HG03460 (cell line): ENCODE measurements around the gene BACH1.

ENCODE experiments used
- ATAC-seq: cut with Tn5 transposase; IDR thresholded peaks from one replicate; pipeline ENCODE4 v1.9.1; 2021; ENCODE audit not compliant: unreplicated experiment

The BACH1 gene

GRCh38 chr21:29313662-29314408 lies 15.1 kb downstream of the BACH1 start:
- ATAC-seq = no peak

DNA sequence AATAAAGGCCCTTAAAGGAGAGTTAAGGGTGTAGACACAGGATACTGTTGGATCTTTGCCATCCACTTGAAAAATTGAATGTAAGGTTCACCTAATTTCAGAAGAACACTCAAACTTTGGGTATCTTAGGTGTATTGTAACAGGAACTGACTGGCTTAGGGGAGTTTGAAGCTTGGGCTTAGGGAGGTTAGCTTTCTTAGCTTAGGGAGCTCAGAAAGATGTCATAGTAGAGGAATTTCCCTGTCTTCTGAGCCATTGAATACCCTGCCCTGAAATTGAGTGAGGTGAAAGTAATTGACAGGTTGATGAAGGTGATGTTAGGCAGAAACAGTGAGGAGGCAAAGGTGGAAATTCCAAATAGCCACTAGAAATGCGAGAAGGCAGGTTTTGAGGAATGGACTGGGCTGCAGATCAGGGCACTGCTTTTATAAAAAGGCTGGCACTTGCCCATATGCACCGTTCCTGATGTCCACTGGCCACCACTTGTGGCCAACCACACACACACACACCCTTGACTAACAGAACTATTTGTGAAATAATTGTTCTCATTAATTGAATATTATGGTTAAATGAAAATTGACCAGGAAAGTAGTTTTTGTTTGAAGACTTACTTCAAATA lies 16.5 kb downstream of the BACH1 start:
- ATAC-seq = no peak

GRCh38 chr21:29316029-29316742 lies 17.5 kb downstream of the BACH1 start:
- no peak for ATAC-seq

DNA sequence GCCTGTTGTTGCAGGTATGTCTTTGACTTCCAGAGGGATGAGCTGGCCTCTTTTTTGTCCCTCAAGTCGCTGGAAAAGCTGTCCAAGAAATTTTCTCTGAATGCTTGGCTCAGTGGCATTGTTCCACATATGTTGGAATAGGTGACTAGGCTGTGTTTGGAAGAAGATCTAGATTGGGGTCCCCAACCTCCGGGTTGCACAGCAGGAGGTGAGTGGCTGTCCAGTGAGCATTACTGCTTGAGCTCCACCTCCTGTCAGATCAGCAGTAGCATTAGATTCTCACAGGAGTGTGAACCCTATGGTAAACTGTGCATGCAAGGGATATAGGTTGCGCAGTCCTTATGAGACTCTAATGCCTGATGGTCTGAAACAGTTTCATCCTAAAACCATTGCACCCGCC lies 18.1 kb downstream of the BACH1 start:
- no peak for ATAC-seq

DNA sequence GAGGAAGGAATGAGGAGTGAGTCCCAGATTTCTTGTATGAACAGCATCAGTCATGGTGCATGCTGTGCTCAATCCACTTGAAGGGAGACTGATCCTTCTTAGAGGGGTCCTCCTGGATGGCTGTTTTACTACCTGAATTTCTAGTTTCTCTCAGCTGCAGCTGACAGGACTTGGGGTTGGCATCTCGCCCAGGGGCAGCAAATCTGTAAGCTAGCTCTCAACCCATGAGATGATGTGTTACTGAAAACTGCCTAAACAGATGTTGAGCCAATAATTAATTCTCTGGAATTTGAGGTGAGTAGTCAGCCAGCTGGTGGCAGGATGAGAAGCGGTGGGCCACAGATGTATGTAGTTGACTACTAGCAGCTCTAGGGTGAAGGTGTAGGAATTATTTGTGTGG lies 19.6 kb downstream of the BACH1 start:
- ATAC-seq = no peak

- no peak for ATAC-seq
Observed at GRCh38 chr21:29320031-29320430, 21.3 kb downstream of the BACH1 start.

DNA sequence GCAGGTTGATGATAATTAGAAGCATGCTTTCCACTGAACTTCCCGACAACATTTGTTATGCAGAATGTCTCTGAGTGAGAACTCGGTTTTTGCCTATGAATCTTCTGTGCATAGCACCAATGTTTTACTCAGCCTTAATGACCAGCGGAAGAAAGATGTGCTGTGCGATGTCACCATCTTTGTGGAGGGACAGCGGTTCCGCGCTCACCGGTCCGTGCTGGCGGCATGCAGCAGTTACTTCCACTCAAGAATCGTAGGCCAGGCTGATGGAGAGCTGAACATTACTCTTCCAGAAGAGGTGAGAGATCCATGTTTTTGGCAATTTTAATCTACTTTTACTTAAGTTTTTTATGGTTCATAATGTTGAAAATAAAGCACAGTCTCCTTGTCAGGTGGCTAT lies 22.5 kb downstream of the BACH1 start:
- ATAC-seq = no peak

- ATAC-seq = no peak
Observed at GRCh38 chr21:29321932-29322928, 23.5 kb downstream of the BACH1 start.

DNA sequence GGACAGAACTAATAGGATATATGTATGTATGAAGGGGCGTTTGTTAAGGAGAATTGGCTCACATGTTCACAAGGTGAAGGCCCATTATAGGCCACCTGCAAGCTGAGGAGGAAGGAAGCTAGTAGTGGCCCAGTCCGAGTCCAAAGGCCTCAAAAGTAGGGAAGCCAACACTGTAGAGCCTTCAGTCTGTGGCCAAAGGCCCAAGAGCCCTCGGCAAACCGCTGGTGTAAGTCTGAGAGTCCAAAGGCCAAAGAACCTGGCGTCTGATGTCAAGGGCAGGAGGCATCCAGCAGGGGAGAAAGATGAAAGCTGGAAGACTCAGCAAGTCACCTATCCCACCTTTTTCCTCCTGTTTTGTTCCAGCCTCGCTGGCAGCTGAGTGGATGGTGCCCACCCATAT lies 24.5 kb downstream of the BACH1 start:
- no peak for ATAC-seq

GRCh38 chr21:29326914-29327554 lies 28.3 kb downstream of the BACH1 start:
- ATAC-seq = no peak

GRCh38 chr21:29329406-29329805 lies 30.7 kb downstream of the BACH1 start:
- ATAC-seq = no peak

DNA sequence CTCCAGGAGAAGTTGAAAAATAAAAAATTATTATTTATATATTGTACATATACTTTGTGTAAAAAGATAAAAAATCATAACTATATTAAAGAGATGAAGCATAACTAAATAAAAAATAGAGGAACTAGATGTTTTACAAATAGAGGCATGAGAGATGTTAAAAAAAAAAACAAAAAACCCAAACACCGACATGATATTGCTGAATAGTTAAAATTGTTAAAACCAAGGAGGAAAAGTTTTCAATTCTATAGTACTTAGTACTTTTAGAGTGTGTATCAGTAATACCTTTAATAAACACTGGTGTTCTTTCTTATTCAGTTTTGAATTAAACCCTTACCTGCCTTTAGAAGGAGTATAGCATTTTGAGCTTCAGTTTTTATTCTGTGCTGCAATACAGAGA lies 32.1 kb downstream of the BACH1 start:
- no peak for ATAC-seq

GRCh38 chr21:29332461-29333362 lies 34.0 kb downstream of the BACH1 start:
- no peak for ATAC-seq

- ATAC-seq = no peak
Observed at GRCh38 chr21:29333406-29333805, 34.7 kb downstream of the BACH1 start.

GRCh38 chr21:29334717-29335428 lies 36.2 kb downstream of the BACH1 start:
- ATAC-seq = no peak

GRCh38 chr21:29335720-29336119 lies 37.0 kb downstream of the BACH1 start:
- no peak for ATAC-seq

GRCh38 chr21:29338256-29338655 lies 39.5 kb downstream of the BACH1 start:
- no peak for ATAC-seq

GRCh38 chr21:29340228-29340627 lies 41.5 kb downstream of the BACH1 start:
- ATAC-seq = no peak
